Gastrocnemius medialis (tissue), 4 donors: Measurements from ENCODE around the gene ATXN7L3B.

Experiments used
- CTCF ChIP-seq, 5 experiments: fragments of 450-650 bp in 3 of 5; fragments of 200-600 bp in 2 of 5; sonication (generic) in 2 of 5; IDR thresholded peaks in 4 of 5; conservative IDR thresholded peaks in 1 of 5; 1 replicate in 4 of 5; 2 replicates in 1 of 5; pipeline ENCODE4 v1.5.1; 2016 to 2019; ENCODE audit warnings: antibody characterized with exemption in 5 of 5, mild to moderate bottlenecking in 3 of 5, moderate library complexity in 3 of 5
- POLR2A ChIP-seq, 2 donors: fragments of 450-650 bp; IDR thresholded peaks; one replicate each; pipeline ENCODE4 v1.6.1; 2017; ENCODE audit warnings: antibody characterized with exemption in 2 of 2, mild to moderate bottlenecking in 2 of 2, moderate library complexity in 2 of 2

DNA sequence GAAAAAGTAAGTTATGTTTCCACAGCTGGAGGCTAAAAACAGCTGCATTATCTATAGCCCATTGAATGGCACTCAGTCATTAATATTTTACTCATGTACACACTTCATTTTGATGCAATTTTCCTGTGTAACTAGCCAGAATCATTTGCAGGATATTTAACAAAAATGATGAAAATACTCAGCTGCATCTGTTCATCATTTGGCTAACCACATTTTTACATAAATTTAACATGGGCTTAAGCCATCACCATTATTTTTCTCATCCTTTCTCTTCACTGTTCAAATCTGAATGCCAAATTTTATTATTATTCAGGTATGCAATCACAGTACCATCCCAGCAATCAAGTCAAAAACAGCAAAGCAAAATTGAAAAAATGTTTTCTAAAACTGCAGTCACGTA is 41.8 kb downstream of the ATXN7L3B start:
- TF ChIP-seq CTCF (IDR thresholded peaks at IDR 0.05 in 4 of 5, conservative IDR thresholded peaks at IDR 0.05 in 1 of 5), result no peak
- no peak for TF ChIP-seq POLR2A (IDR thresholded peaks at IDR 0.05)
